HG03520 (cell line): ENCODE data around the gene LYVE1.

Experiments
- ATAC-seq: cut with Tn5 transposase; IDR thresholded peaks from one replicate; pipeline ENCODE4 v1.9.1; 2021; ENCODE audit warnings: mild to moderate bottlenecking, moderate library complexity; ENCODE audit not compliant: unreplicated experiment

Gene LYVE1

DNA sequence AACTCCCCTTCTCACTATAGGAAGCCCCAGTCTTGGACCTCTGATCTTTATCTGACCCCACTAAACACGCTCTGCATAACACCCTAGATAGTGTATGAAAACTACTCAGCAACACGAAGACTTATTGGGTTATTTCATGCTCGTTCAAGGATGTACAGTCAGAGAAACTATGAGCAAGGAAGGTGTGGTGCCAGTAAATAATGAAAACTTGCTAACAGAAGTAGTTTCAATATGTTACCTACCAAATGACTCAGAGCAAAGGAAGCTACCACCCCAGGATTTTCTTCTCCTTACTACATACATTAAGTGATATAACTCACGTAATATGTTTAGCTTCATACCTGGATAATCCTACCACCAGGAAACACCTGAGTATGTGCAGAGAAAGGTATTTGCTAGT, 25.9 kb upstream of the LYVE1 start:
- no peak for ATAC-seq

DNA sequence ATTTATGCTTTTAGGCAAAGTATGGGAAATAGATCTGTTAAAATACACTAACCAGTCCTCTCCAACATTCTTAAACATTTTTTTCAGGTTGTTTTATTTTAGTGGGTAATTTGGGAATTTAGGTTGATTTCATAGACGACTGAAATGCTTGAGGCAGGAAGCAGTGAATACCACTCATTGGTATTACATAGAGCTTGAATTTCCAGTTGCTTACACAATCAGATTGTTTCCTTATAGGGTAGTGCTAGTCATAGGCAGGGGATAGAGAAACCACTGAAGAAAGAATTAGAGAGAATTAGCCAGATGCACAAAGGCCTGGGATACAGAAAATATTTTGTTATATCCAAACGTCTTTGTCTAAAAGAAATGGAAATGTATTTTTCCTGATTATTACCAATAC, 23.9 kb upstream of the LYVE1 start:
- no peak for ATAC-seq

DNA sequence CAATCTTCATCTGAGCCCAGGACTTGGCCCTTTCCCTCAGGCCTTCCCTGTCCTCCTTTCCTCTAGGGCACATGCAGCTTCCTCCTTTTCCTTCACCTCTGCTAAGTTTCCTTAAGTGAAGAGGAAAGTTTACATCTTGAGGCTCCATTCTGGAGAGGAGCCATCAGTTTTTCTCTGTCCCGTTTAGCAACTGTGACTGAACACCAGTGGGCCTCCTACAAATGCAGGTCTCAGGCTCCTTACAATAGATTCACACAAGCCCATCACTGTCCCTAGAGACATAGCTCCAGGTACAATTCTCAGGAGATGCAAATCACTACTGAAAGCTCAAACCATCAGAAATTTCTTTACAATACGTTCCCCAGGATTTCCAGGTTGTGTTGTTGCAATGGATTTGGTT, 23.3 kb upstream of the LYVE1 start:
- ATAC-seq = no peak

DNA sequence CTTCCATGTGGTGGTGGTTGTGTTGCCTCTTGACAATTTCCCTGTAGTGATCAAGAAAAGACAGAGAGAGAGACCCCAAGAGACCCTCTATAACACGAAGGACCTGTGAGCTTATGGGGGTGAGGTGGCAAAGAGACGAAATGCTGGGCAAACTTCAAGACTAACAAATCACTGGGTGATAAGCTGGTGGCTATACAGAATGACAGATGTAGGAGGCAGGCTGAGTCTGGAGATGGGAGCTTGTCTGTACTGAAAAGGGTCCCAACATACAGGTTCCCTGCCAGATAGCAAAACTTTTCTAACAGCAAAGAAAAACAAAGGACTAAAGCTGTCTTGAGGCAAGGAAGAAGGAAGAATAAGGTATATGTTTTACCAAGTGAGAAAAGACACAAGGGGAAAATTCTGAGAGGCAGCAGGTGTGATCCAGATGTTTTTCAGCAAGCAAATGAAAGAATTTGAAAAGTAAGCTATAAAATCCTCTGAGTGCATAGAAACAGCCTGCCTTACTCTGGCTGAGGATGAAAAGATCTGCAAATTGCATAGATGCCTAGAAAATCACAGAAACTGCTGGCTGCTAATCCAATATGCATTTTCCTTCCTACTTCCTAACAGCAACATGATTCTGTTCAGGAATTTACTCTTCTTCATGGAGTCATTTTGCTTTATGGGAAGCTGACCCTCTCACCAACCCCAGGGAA, 21.9 kb upstream of the LYVE1 start:
- no peak for ATAC-seq

DNA sequence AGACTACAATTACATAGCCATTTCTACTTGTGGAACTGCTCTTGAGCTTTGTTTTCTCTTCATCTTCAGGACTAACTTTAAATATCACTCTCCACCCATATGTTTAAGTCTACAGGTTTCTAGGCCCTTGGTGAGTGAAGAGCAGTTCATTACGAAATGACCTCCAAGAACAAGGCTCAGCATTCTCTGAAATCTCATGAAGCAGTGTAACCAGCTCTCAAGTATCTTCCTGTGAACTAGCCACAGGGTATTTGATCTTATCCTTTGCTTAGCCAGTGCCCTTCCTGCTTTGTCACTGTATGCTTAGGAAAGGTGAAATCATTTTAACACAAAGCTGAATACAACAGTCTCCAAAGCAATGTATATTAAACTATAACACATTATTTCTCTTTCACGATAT, 20.4 kb upstream of the LYVE1 start:
- ATAC-seq = no peak

DNA sequence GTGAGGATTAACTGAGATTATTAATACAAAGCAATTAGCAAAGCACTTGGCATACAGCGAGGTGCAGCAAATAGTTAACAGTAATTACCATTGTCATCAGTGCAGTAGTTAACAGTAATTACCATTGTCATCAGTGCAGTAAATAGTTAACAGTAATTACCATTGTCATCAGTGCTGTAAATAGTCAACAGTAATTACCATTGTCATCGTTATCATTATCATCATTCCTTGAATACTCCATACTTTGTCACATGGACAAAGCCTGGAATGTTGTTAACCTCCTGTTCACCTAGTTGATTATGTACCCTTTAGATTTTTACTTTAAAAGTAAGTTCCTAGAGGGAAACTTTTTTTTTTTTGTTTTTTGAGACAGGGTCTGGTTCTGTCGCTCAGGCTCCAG, 19.5 kb upstream of the LYVE1 start:
- no peak for ATAC-seq

DNA sequence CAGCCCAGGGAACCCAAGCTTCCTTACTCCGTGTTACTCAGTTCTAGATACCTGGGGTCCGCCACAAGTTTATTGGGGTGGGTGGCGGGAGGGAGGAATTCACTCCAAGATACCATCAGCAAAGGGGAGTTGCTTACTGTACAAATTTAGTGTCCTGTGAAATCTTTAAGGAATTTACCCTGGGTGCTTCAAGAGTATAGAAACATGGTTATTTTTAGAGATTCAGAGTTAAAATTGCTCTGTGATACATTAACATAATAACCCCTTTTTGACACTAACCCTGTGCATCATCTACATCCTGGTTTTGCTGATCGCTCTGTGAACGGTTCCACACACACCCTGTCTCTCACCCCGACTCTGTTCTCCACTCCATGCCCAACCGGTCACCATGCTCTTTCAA, 18.9 kb upstream of the LYVE1 start:
- ATAC-seq = no peak

DNA sequence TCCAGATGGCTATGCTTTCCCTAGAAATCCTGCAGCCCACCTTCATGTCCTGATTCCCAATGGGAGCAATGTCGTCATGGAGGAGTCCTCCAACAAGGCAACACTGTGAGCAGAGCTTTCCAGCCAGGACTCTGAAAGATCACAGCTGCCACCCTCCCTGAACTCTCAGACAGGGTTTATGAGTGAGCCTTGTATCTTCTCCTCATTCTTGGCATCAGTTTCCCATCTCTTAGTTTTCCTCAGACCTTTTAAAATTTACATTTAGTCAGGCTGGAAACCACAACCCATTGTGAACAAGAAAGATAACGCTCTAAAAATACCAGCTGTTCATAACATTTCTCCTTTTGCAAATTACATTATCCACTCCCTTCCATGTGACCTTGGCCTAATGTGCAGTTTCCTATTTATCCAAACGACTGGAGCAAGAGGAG, 15.6 kb upstream of the LYVE1 start:
- no peak for ATAC-seq

DNA sequence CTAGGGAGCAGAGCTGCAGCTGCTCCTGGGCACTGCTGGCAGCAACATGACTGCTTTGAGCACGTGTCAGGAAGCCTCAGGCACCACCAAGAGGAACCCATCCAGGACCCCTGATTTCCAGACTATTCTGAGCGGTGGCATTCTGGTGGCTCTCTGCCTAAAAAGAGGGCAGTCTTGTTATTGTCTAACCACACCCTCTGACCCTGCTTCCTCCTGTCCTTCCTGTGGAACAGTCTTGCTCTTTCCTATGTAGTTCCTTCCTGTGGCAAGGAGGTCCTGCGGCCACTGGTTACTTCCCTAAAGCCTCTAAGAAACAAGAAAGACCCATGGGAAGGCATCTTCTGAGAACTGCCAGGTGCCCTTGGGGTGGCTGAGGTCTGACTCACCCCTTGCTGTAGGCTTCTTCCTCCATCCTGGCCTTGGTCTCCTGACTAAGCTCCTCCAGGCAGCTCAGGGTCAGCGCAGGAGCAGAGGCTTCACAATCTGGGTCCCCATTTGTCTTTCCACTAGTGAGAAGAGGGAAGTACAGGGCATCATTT, 13.1 kb upstream of the LYVE1 start:
- no peak for ATAC-seq

DNA sequence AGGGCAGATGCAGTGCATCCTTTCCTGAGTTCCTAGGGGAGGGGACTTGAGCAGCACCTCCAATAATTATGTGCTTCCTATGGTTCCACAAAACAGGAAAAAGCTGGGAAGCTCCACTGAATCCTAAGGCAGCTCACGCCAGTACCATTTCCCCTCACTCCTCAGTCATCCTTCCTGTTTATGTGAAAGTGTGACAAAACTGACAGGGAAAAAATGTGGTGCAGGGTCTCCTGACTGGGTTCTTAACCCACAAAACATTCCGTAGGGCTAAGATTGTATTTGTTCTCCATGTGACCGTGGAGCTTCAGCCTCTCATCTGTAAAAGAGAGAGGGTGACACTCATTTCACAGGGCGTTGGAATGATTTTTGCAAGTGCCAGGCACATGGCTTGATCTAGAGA, 12.2 kb upstream of the LYVE1 start:
- no peak for ATAC-seq

DNA sequence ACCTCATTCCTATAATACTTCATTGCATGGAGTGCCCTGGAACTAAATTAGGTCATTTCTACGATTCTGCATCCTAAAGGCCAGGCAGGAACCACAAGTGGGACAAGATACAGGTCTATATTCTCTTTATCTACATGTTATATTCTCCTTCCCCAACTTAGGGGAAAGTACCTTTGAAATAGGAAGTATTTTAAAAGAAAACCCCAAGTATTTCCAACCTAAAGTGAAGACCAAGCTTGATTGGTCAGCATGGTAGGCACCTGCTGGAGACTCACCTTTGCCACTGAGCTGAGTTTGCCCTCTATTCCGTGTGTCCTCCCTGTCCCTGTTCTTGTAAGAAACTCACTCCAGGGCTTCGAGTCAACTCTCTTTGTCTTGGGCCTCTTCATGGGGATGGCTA, 11.2 kb upstream of the LYVE1 start:
- ATAC-seq = no peak

DNA sequence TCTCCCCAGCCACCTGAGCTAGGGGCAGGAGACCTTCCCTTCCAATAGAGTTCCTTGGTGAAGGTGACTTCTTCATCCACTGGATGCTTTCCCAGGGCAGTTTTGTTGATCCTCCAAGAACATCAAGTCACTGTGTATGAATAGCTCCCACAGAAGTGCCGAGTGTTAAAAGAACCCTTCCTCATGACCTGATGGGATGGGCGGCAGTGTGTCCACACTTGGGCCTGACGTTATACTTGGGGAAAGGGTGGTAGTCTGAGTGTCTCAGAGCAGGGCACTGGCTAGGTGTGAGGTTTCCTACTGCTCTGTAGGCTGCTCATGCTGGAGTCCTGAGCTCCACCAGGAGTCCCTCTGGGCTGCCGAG, 7.6 kb upstream of the LYVE1 start:
- no peak for ATAC-seq

DNA sequence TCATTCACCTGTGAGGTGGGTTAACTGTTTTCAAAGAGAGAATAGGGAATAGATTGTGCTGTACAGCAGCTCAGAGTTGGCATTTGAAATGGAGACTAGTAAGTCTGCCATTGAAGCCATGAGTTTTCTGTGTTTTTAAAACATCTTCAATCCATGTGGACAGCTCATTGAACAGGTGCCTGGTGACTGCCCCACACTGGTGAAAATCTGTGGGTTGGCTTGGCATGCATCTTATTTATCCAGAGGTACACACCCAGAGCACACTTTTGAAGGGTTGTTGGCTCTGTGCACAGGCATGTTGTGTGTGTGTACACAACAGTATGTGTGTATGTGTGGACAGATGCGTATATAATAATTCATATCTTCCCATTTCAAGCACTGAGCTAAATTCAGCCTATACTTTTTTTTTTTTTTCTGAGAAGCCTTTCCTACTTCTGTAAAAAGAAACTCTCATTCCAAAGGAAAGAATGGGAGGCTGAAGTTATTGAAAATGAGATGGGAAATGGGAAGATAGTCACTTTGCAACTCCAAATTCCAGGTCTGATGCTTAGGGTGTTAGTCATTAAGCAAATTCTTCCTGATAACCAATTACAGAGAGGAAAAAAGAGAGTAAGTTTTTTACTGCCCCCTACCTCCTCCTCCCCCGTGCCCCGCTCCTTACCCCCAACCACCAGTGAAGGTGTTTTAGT, 7.0 kb upstream of the LYVE1 start:
- no peak for ATAC-seq

DNA sequence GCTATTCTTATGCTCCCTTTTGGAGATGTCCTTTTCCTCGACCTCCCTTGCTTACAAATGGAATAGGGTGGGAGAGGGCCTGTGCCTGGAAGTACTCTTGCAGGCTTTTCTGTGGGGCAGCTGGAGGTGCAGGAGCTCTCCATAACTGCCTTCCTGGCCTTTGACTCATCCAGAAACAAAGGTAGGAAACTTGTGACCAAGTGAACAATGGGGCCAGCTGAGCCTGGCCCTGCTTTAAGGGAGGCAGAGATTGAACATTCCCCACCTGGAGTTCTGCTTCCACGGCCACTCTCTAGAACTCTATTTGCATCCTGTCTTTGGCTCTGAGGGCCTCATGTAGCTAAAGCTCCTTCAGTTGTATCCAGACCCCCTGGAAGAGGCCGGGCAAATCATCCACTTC, 5.1 kb upstream of the LYVE1 start:
- no peak for ATAC-seq

DNA sequence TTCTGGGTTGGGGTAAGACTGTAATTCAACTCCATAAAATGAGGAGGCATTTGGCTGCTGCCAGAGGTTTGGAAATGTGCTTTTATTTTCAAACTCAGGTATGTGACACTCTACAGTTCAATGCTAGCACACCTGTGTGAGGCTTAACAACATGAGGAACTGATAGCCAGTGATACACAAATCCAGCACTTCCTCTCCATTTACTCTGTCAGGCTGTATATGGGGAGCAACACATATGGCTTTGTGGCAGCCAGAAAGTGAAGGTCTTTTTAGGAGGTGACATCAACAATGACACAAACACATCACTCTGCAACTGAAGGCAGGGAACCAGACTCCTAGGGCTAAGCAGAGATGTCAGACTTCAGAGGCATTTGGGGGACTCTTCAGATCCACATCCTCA, 4.6 kb upstream of the LYVE1 start:
- no peak for ATAC-seq

DNA sequence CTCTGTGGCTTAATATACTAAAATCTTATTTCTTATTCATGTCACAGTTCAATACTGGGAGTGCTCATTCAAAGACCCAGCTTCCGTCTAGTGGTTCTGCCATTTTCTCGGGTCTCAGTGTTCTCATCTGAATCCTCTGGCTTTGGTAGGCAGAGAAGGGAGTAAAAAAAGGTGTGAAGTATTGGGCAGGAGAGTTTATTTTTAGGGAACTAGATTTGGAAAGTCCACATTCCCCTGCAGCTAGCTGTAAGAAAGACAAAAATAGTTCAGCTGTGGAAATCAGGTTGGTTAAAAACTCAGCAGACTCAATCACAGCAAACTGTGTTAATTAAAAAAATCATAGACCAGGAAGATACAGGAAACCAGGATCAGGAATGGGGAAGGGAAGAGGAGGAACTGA, 4.1 kb upstream of the LYVE1 start:
- no peak for ATAC-seq

DNA sequence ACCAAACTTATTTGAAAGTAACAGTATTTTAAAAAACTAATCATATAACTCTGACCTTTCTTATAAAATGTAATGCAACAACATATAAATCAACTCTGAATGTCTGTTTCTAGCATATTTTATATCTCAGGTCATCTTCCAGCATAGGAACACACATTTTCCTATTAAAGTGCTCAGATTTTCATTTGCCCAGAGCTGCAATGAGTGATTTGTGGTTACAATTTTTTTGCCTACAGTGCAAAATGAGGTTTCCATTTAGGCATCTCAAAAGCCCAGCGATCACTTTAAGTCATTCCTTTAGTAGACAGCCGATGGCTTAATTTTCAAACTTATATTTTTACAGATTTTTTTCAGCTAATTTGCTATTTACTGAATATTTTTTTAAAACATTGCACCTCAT, 1.0 kb downstream of the LYVE1 start:
- ATAC-seq = no peak

DNA sequence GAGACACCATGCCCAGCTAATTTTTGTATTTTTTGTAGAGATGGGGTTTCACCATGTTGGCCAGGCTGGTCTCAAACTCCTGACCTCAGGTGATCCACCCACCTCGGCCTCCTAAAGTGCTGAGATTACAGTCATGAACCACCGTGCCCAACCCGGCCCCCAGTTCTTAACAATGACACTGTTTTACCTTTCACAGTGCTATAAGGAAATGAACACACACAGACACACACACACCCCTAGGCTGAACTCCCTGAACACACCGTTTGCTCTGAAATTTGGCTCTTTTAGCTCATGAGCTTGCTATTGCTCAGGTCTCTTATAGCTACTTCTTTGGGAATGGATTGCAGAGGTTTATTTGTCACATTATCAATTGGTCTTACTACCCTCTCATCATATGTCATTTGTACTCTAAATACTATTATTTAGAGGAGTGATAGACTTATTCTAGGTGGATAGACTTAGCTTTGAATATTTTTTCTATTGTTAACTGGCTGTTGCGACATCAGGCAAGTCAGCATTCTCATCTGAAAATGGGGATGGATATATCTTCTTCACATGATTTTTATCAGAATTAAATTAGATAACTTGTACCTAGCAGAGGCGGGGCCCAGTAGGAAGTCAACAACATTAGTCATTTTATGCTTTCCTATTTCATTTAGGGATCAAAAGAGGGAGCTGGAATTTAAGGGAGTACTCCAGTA, 2.1 kb downstream of the LYVE1 start:
- no peak for ATAC-seq

DNA sequence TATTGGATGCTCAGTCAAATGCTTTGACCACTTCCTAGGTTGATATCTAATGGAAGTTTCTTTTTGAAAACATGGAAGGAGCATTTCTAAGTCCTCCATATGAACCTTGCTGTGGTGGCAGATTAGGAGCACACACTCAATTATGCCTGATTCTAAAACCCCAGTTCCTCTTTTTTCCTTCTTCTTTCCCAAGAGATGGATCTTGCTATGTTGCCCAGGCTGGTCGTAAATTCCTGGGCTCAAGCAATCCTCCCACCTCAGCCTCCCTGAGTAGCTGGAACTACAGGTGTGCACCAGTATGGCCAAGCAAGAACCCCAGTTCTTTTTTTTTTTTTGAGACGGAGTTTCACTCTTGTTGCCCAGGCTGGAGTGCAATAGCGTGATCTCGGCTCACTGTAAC, 3.0 kb downstream of the LYVE1 start:
- ATAC-seq = no peak

DNA sequence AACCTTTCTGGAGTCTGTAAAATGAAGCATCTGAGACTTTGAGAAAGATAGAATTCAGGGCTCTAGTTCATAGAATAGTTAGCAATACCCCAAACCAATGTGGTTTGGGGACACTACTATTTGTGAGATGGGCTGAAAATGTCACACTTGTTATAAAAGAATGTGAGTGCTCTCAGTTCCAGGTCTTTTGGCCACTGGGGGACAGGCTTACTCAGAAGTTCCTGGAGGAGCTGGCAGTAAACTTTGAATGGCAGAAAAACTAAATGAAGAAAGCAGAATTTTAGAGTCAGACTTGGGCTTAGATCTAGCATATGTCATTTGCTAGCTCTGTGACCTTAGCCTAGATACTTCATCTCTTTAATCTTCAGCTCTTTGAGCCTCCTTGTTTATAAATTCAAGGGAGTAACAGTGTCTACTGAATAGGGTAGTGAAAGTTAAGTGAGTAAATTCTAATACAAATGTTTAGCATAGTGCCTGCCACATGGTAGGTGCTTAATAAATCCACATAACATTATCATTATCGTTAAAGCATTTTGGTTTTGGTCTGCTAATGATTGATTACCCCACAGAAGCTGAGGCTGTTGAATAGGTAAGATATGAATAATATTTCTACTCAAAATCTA, 3.7 kb downstream of the LYVE1 start:
- ATAC-seq = no peak

DNA sequence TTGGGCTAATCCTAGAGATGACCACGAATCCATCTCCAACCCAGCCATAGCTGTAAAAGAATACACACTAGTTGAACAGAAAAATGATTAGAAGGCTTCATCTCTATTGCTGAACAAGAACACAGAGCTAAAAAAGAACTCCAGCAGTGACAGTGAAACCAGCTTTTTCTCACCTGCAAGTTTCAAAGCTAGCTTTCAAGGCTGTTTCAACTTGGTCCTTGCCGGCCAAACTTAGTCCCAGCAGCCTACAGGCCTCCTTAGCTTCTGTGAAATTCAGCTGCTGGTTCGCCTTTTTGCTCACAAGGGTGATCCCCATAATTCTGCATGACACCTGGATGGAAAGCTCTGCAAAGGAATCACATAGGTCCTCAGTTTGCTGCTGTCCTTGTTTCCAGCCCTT, 4.4 kb downstream of the LYVE1 start:
- ATAC-seq = no peak

DNA sequence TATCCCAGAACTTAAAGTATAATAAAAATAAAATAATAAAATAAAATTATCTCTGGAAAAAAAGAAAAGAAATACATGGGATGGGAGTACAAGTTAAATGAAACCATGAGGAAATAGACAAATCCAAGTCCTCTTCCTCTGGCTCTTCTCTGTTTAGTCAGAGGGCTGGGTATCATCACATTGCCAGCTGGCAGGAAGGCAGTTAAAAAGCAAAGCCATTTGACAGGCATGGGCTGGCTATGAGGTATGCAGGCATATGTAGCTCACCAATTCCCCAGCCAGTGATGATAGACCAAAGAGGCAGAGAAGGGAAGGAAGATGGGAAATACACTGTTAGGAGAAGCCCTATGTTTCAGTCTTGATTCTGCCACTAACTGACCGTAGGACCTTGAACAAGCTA, 6.5 kb downstream of the LYVE1 start:
- ATAC-seq = no peak
